ENCODE results near the gene SRGAP2C. TPM values are rescaled to one million over a fixed set of nuclear protein-coding genes. Genes with fewer than 3 reads are reported as not detected.
"Not testable (repeated sequence)": the region's sequence is repeated elsewhere in the genome, so short reads cannot be mapped to it uniquely, and the experiment has no call there.

Gene SRGAP2C
- polyA plus RNA-seq, 2 of the 4 experiments (the other 2 are of a cell fraction): 5.8 to 8.3 TPM

DNA sequence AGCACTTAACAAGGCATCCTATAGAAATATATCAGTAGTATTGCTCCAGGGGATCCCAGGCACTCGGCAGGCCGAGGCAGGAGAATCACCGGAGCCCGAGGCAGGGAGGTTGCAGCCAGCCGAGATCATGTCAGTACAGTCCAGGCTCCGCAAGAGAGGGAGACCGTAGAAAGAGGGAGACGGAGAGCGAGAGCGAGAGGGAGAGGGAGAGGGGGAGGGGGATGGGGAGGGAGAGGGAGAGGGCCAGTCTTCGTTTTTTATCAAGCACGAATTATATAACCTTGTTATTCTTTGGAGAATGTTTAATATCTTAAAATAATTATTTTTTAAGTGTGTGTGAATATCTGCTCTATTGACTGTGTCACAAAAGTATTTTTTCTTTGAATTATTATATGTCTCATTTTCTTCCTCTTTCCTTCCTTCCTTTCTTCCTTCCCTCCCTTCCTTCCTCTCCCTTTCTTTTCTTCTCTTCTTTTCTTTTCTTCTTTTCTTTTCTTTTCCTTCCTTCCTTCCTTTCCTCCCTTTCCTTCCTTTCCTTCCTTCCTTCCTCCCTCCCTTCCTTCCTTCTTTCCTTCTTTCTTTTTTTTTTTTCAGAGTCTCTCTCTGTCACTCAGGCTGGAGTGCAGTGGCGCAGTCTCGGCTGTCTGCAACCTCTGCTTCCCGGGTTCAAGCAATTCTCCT is 233.7 kb downstream of the SRGAP2C start:
- Histone ChIP-seq H3K4me2 (no peak overlapping the region), H3K4me1 (peaks cover 11% of the 10 kb centered on the region; the same call in 2 of the 3 replicates), H3K9me3 (no peaks in the 10 kb centered on the region), H3K27ac (no peak overlapping the region), H3K4me3 (no peak overlapping the region)
- ChIA-PET POLR2A (no interaction called here), CTCF (no interaction called here)
- TF ChIP-seq HOXB13 (CRISPR knock-in tag; IDR thresholded peaks at IDR 0.05; ENCODE audit: low read depth) (no peak), POLR2A (IDR thresholded peaks at IDR 0.05; ENCODE audit: low read length) (no peak), HOXB5 (CRISPR knock-in tag; IDR thresholded peaks at IDR 0.05) (no peak)
- no peak for ATAC-seq
- FAIRE-seq: no peak
- no peak for DNase-seq (ENCODE audit: low read depth in 1 of 2, low spot score in 1 of 2)
- WGBS (ENCODE audit: missing lambda C conversion rate): 78% methylated on average over 15 of the region's 15 CpGs

DNA sequence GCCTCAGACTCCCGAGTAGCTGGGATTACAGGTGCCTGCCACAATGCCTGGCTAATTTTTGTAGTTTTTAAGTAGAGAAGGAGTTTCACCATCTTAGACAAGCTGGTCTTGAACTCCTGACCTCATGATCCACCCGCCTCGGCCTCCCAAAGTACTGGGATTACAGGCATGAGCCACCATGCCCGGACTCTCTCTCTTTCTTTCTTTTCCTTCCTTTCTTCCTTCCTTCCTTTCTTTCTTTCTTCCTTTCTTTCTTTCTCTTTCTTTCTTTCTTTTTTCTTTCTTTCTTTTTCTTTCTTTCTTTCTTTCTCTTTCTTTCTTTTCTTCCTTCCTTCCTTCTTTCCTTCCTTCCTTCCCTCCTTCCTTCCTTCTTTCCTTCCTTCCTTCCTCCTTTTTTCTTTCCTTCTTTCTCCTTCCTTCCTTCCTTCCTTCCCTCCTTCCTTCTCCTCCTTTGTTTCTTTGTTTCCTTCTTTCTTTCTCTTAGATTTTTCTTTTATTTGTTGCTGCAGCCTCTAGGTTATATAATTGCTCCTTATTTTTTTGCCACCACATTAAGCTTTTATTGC is 234.4 kb downstream of the SRGAP2C start:
- ATAC-seq; POLR2A ChIA-PET; CTCF ChIA-PET; DNase-seq (ENCODE audit: low read depth in 1 of 2, low spot score in 1 of 2); FAIRE-seq; H3K4me2 ChIP-seq; H3K9me3 ChIP-seq; H3K27ac ChIP-seq; H3K4me3 ChIP-seq: not testable (repeated sequence)
- 58% methylated on average over 4 of the region's 4 CpGs for WGBS (ENCODE audit: missing lambda C conversion rate)
- H3K4me1 ChIP-seq: peaks cover 11% of the 10 kb centered on the region; the same call in 2 of the 3 replicates

DNA sequence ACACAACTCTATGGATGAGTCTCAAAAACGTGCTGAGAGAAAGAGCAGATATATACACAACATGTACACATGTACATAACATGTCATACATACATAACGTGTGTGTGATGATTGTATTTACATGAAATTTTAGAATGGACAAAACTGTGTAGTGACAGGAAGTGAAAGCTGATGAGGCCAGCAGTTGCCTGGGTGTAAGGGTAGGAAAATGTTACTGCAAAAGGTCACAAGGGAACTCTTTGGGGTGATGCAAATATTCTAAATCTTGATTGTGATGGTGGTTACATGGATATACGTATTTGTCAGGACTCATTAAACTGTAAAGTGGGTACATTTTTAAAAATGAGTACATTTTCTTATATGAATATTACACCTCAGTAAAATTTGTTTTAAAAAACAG is 236.7 kb downstream of the SRGAP2C start:
- H3K9me3 ChIP-seq; H3K4me2 ChIP-seq; ATAC-seq; DNase-seq (ENCODE audit: low read depth in 1 of 2, low spot score in 1 of 2); CTCF ChIA-PET; H3K27ac ChIP-seq; H3K4me3 ChIP-seq; FAIRE-seq; POLR2A ChIA-PET: not testable (repeated sequence)
- peaks cover 11% of the 10 kb centered on the region; the same call in 2 of the 3 replicates for H3K4me1 ChIP-seq
- WGBS (ENCODE audit: missing lambda C conversion rate): 30% methylated on average over 3 of the region's 3 CpGs

DNA sequence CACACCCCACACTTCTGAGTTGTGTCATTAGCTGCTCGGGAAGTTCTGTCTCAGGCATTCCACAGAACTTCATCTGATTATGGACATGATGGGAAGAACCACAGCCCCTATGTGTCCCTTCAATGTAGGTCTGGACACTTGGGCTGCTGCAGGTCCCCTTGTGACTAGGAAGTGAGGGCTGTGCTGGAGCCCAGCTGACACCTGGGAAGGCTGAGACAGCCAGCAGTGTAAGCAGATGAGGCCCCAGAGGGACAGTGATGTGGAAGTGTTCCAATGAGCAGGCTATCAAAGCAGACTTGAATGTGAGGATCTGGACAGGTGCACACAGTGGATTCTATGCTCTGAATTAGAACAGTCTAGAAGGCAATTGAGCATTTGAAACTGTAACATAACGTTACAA is 239.2 kb downstream of the SRGAP2C start:
- WGBS (ENCODE audit: missing lambda C conversion rate): 64% methylated on average over 2 of the region's 2 CpGs
- not testable (repeated sequence) for ATAC-seq

DNA sequence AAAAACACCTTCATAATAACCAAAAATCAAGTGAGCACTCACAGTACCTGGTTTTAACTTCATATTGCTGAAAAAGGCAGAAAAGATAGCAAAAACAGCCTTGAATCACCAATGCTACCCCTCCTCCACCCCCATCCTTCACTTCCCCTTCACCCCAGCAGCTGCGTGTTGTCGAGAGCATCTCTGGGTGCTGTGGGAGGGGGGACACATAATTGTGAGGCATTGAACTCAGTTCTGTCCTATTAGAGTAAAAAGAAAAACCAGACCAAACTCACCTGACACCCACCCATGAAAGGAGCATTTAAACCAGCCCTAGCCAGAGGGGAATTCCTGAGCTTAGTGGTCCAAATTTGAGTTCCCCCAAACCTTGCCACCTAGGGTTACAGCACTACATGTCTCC is 248.7 kb downstream of the SRGAP2C start:
- H3K4me1 ChIP-seq; FAIRE-seq; H3K4me2 ChIP-seq; ATAC-seq; CTCF ChIA-PET; H3K4me3 ChIP-seq; POLR2A ChIA-PET; DNase-seq (ENCODE audit: low read depth in 1 of 2, low spot score in 1 of 2); H3K9me3 ChIP-seq; H3K27ac ChIP-seq: not testable (repeated sequence)
- WGBS (ENCODE audit: missing lambda C conversion rate): 96% methylated on average over 2 of the region's 2 CpGs

More for the DNA sequence above, 239.2 kb downstream of the SRGAP2C start:
- FAIRE-seq; H3K4me1 ChIP-seq; POLR2A ChIA-PET; H3K27ac ChIP-seq; H3K9me3 ChIP-seq; H3K4me2 ChIP-seq; CTCF ChIA-PET; DNase-seq (ENCODE audit: low read depth in 1 of 2, low spot score in 1 of 2); H3K4me3 ChIP-seq: not testable (repeated sequence)

DNA sequence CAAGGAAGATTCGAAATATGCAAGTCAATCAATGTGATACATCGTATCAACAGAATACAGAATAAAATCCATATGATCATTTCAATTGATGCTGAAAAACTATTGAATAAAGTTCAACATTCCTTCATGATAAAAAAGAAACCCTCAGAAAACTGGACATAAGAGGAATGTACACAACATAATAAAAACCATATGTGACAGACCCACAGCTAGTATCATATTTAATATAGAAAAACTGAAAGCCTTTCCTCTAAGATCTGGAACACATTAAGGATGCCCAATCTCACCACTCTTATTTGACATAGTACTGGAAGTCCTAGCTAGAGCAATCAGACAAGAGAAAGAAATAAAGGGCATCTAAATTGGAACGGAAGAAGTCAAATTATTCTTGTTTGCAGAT is 254.1 kb downstream of the SRGAP2C start:
- H3K4me2 ChIP-seq; H3K27ac ChIP-seq; FAIRE-seq; POLR2A ChIA-PET; H3K4me1 ChIP-seq; CTCF ChIA-PET; H3K4me3 ChIP-seq; DNase-seq (ENCODE audit: low read depth in 1 of 2, low spot score in 1 of 2); H3K9me3 ChIP-seq; ATAC-seq: not testable (repeated sequence)
- 57% methylated on average over 3 of the region's 3 CpGs for WGBS (ENCODE audit: missing lambda C conversion rate)

DNA sequence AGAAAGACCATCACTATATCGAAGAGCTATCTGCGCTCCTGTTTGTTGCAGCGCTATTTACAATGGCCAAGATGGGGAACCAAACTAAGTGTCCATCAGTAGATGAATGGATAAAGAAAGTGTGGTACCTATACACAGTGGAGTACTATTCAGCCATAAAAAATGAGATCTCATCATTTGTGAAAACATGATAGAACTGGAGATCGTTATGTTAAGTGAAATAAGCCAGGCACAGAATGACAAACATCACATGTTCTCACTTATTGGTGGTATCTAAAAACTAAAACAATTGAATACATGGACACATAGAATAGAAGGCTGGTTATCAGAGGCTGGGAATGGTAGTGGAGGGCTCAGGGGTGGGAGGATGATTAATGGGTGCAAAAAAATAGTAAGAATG is 256.2 kb downstream of the SRGAP2C start:
- no peak for TF ChIP-seq CBX8 (IDR thresholded peaks at IDR 0.05)
- no peak for TF ChIP-seq JUN (IDR thresholded peaks at IDR 0.05)
- TF ChIP-seq HDAC2 (IDR thresholded peaks at IDR 0.05): no peak
- TF ChIP-seq, protein P1, sequence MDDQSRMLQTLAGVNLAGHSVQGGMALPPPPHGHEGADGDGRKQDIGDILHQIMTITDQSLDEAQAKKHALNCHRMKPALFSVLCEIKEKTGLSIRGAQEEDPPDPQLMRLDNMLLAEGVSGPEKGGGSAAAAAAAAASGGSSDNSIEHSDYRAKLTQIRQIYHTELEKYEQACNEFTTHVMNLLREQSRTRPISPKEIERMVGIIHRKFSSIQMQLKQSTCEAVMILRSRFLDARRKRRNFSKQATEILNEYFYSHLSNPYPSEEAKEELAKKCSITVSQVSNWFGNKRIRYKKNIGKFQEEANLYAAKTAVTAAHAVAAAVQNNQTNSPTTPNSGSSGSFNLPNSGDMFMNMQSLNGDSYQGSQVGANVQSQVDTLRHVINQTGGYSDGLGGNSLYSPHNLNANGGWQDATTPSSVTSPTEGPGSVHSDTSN (IDR thresholded peaks at IDR 0.05): no peak
- no peak for TF ChIP-seq ZSCAN20 (CRISPR knock-in tag; IDR thresholded peaks at IDR 0.05)
- no peak for TF ChIP-seq PHF8 (IDR thresholded peaks at IDR 0.05; ENCODE audit: borderline replicate concordance, low read depth)
- TF ChIP-seq MAFK (IDR thresholded peaks at IDR 0.05; ENCODE audit: partially characterized antibody): no peak
- TF ChIP-seq, protein P2, sequence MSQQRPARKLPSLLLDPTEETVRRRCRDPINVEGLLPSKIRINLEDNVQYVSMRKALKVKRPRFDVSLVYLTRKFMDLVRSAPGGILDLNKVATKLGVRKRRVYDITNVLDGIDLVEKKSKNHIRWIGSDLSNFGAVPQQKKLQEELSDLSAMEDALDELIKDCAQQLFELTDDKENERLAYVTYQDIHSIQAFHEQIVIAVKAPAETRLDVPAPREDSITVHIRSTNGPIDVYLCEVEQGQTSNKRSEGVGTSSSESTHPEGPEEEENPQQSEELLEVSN (IDR thresholded peaks at IDR 0.05; ENCODE audit: borderline replicate concordance, low read depth): no peak
- no peak for TF ChIP-seq MYC (IDR thresholded peaks at IDR 0.05; ENCODE audit: borderline replicate concordance, low read length)
- TF ChIP-seq KDM5A (IDR thresholded peaks at IDR 0.05): no peak
- TF ChIP-seq POLR2AphosphoS2 (conservative IDR thresholded peaks at IDR 0.05; ENCODE audit: low read length): no peak
- no peak for TF ChIP-seq POLR2A (IDR thresholded peaks at IDR 0.05; ENCODE audit: low read length)
- TF ChIP-seq GATA3 (IDR thresholded peaks at IDR 0.05; ENCODE audit: borderline replicate concordance): no peak
- TF ChIP-seq, protein P3, sequence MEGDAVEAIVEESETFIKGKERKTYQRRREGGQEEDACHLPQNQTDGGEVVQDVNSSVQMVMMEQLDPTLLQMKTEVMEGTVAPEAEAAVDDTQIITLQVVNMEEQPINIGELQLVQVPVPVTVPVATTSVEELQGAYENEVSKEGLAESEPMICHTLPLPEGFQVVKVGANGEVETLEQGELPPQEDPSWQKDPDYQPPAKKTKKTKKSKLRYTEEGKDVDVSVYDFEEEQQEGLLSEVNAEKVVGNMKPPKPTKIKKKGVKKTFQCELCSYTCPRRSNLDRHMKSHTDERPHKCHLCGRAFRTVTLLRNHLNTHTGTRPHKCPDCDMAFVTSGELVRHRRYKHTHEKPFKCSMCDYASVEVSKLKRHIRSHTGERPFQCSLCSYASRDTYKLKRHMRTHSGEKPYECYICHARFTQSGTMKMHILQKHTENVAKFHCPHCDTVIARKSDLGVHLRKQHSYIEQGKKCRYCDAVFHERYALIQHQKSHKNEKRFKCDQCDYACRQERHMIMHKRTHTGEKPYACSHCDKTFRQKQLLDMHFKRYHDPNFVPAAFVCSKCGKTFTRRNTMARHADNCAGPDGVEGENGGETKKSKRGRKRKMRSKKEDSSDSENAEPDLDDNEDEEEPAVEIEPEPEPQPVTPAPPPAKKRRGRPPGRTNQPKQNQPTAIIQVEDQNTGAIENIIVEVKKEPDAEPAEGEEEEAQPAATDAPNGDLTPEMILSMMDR (IDR thresholded peaks at IDR 0.05): no peak
- no peak for TF ChIP-seq EHF (CRISPR knock-in tag; IDR thresholded peaks at IDR 0.05)
- Histone ChIP-seq H3K4me3 (no peak overlapping the region), H3K9me3 (no peaks in the 10 kb centered on the region), H3K4me2 (no peak overlapping the region), H3K4me1 (no peaks in the 10 kb centered on the region), H3K27ac (no peak overlapping the region)
- WGBS (ENCODE audit: missing lambda C conversion rate): 53% methylated on average over 4 of the region's 4 CpGs
- FAIRE-seq: no peak
- no peak for ATAC-seq
- no peak for DNase-seq (ENCODE audit: low read depth in 1 of 2, low spot score in 1 of 2)
- POLR2A ChIA-PET: no interaction called here
- CTCF ChIA-PET: no interaction called here
